Fibroblast of the aortic adventitia (primary cell): ENCODE results near the gene THYN1. TPM values are rescaled to one million over a fixed set of nuclear protein-coding genes. Genes with fewer than 3 reads are reported as not detected.
A peak's percentile ranks its signal among the peaks of the same experiment; 100 is the strongest.

Experiments
- DNase-seq: peaks from one replicate; pipeline ENCODE4 v3.0.0-alpha.2; 2010; ENCODE audit warnings: low read depth
- H3K4me3 ChIP-seq: 2 replicates; pipeline ENCODE4 v1.5.1; 2011; ENCODE audit warnings: low read depth, mild to moderate bottlenecking, control low read depth, low read length, moderate library complexity
- CTCF ChIP-seq: IDR thresholded peaks from 2 replicates; pipeline ENCODE4 v1.5.1; 2011; ENCODE audit warnings: mild to moderate bottlenecking, low read length, control low read depth, inconsistent platforms; ENCODE audit not compliant: insufficient read depth
- total RNA-seq: library from RNA; depleted of rRNA; stranded (reverse); fragments of >200 nt; gene quantifications from 2 replicates; pipeline ENCODE4 v1.2.3, GENCODE V29; 2012; ENCODE audit warnings: low replicate concordance

Gene THYN1
- total RNA-seq, 1 donor = 54.5 TPM

GRCh38 chr11:134272381-134273316, 19.5 kb upstream of the THYN1 start:
- TF ChIP-seq CTCF = no peak
- peak; percentile 40 for DNase-seq
- no peak overlapping the region for H3K4me3 ChIP-seq

GRCh38 chr11:134271978-134272377, 18.8 kb upstream of the THYN1 start:
- DNase-seq = no peak
- no peak for TF ChIP-seq CTCF
- H3K4me3 ChIP-seq = no peak overlapping the region

DNA sequence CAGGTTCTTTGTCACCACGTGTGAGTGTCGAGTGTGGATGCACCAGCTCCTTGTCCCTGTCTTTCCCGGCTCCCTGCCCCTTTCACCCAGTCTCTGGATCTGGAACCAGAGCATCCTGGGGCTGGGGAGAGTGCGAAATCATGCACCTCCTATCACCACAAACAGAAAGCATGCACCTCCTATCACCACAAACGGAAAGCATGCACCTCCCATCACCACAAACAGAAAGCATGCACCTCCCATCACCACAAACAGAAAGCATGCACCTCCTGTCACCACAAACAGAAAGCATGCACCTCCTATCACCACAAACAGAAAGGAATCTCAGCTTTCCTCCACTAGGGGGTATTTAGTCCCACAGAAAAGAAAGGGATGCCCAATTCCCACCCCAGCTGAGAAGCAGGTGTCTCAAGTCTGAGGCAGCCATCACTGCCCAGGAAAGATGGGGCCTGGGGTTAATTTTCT, 17.1 kb upstream of the THYN1 start:
- TF ChIP-seq CTCF = no peak
- no peak overlapping the region for H3K4me3 ChIP-seq
- no peak for DNase-seq

DNA sequence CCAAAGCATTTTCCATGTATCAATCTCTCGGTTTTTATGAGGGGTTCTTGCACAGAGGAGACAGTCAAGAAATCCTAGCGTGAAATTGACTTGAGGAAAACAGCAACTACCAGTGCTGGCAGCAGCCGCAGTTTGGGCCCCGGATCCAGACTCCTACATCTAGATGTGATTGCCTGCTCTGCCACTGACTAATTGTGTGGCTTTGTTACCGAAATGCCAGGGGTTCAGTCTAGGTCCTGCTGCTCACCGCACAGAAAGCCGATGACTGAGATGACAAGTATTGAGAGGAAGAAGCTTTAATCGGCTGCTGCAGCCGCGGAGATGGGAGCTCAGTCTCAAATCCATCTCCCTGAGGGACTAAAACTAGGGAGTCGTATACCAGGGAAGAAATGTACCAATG, 14.8 kb upstream of the THYN1 start:
- no peak for TF ChIP-seq CTCF
- DNase-seq = no peak
- H3K4me3 ChIP-seq = no peak overlapping the region

DNA sequence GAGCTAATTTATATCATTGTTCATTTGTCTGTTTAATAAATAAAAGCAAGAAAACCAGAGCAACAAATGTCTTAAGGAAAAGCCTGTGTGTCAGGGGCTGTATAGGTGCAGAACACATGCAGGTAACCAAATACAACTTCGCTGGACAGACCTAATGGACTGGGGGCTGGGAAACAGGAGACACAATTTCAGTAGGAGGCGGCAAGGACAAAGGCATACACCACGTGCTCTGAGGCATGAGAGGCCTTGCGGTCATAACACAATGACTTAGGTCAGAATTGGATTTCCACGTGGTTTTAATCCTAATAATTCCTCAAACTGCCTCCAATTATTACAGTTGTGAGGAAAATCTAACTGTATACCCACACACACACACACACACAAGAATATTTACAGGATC, 14.3 kb upstream of the THYN1 start:
- H3K4me3 ChIP-seq = no peak overlapping the region
- no peak for TF ChIP-seq CTCF
- DNase-seq = no peak

- H3K4me3 ChIP-seq = no peak overlapping the region
- peak; percentile 75 for DNase-seq
Observed at GRCh38 chr11:134266841-134267251, 13.7 kb upstream of the THYN1 start.

More at GRCh38 chr11:134266841-134267251, 13.7 kb upstream of the THYN1 start:
- no peak for TF ChIP-seq CTCF
